Esophagus squamous epithelium (tissue), 5 donors: ENCODE data around the gene RNF215. TPM values are rescaled to one million over a fixed set of nuclear protein-coding genes. Genes with fewer than 3 reads are reported as not detected.

Experiments used
- DNase-seq: peaks from one replicate; lab custom pipeline; 2025; lab: John Stamatoyannopoulos, UW
- H3K27ac ChIP-seq, 4 donors: fragments of 200-600 bp; sonication (generic); one replicate each; pipeline ENCODE4 v1.5.1; 2016 to 2019; ENCODE audit warnings: mild to moderate bottlenecking in 1 of 4
- H3K27me3 ChIP-seq, 4 donors: fragments of 200-600 bp; sonication (generic); 1 replicate in 3 of 4; 2 replicates in 1 of 4; pipeline versions ENCODE4 v1.5.1 to v1.6.0; 2017 to 2021; ENCODE audit warnings: antibody characterized with exemption in 1 of 4
- H3K36me3 ChIP-seq, 3 donors: fragments of 200-600 bp; sonication (generic); one replicate each; pipeline ENCODE4 v1.5.1; 2016 to 2019
- H3K4me1 ChIP-seq, 3 donors: fragments of 200-600 bp; sonication (generic); one replicate each; pipeline ENCODE4 v1.5.1; 2017 to 2019
- H3K4me3 ChIP-seq, 4 donors: fragments of 200-600 bp; sonication (generic); 1 replicate in 3 of 4; 2 replicates in 1 of 4; pipeline ENCODE4 v1.5.1; 2016 to 2019; ENCODE audit warnings: mild to moderate bottlenecking in 2 of 4, moderate library complexity in 1 of 4
- H3K9me3 ChIP-seq, 3 donors: fragments of 200-600 bp; sonication (generic); one replicate each; pipeline ENCODE4 v1.5.1; 2016 to 2019
- POLR2A ChIP-seq, 4 donors: fragments of 450-650 bp; IDR thresholded peaks; one replicate each; pipeline ENCODE4 v1.6.1; 2017; ENCODE audit warnings: antibody characterized with exemption in 4 of 4, mild to moderate bottlenecking in 4 of 4, moderate library complexity in 3 of 4
- WGBS, 2 donors: methylation state at CpG; one replicate each; pipeline ENCODE4 v1.1.5; 2018; 5-methylcytosine and 5-hydroxymethylcytosine counted together
- intact Hi-C: fragments of 100-400 bp; cut with DNase I; formaldehyde crosslinking; loops from one replicate; pipeline ENCODE4 v1.15.0; 2022
- total RNA-seq, 4 donors: library from RNA; depleted of rRNA; stranded (reverse); fragments of >200 nt; gene quantifications; one replicate each; pipeline ENCODE4 v1.1.0, GENCODE V29; 2016
- TF ChIP-seq, protein P1 (sequence below), 6 experiments: fragments of 450-650 bp in 4 of 6; fragments of 200-600 bp in 2 of 6; sonication (generic) in 2 of 6; IDR thresholded peaks; one replicate each; pipeline ENCODE4 v1.5.1; 2016 to 2019; ENCODE audit warnings: antibody characterized with exemption in 6 of 6, mild to moderate bottlenecking in 4 of 6, moderate library complexity in 4 of 6
- donor health status: DM: yes; HTN: yes; CAD: no.

Gene RNF215
- total RNA-seq, 4 donors from 2014 or later, result 2.3 to 8.4 (median 3.9) TPM

DNA sequence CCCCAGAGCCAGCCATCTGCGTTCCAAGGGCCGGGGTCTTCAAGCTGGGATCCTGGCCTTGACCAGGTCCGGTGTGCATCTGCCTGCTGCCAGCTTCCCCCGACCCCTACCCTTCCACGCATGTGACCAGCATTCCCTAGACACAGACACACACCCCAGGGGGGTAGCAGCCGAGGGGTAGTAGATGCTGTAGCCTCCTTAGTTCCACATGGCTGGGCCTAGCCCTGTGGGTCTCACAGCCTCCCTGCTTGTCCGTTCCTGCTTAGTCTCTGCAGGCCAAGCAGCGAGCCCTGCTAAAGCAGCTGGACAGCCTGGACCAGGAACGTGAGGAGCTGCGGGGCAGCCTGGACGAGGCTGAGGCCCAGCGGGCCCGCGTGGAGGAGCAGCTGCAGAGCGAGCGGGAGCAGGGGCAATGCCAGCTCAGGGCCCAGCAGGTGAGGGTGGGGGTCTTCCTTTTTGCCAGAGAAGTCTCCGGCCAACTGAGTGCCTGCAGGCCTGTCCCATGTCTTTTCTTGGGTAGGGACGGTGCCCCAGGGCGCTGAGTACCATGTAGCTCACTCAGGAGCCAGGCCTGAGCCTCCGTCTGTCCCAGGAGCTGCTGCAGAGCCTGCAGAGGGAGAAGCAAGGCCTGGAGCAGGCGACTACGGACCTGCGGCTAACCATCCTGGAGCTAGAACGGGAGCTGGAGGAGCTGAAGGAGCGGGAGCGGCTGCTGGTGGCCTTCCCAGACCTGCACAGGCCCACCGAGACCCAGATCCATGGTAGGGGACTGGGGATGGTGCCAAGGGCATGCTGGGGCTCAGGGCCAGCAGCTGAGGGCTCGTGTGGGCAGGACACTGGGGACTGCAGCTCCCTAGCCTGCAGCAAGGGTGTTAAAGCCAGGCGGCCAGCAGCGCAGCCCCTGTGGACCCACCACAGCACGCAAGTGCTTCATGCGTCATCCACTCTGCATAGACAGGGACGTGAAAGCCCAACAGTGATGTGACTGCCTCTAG lies 13.6 kb downstream of the RNF215 start:
- H3K27me3 ChIP-seq, result no peaks in the 10 kb centered on the region
- H3K4me3 ChIP-seq, result no peak overlapping the region
- intact Hi-C loops, result no loop called here
- TF ChIP-seq POLR2A (IDR thresholded peaks at IDR 0.05), result no peak
- TF ChIP-seq, protein P1, sequence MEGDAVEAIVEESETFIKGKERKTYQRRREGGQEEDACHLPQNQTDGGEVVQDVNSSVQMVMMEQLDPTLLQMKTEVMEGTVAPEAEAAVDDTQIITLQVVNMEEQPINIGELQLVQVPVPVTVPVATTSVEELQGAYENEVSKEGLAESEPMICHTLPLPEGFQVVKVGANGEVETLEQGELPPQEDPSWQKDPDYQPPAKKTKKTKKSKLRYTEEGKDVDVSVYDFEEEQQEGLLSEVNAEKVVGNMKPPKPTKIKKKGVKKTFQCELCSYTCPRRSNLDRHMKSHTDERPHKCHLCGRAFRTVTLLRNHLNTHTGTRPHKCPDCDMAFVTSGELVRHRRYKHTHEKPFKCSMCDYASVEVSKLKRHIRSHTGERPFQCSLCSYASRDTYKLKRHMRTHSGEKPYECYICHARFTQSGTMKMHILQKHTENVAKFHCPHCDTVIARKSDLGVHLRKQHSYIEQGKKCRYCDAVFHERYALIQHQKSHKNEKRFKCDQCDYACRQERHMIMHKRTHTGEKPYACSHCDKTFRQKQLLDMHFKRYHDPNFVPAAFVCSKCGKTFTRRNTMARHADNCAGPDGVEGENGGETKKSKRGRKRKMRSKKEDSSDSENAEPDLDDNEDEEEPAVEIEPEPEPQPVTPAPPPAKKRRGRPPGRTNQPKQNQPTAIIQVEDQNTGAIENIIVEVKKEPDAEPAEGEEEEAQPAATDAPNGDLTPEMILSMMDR (IDR thresholded peaks at IDR 0.05), result no peak
- no peaks in the 10 kb centered on the region for H3K4me1 ChIP-seq
- peaks cover 0 to 14% (median 0%) of the 10 kb centered on the region in 3 donors for H3K36me3 ChIP-seq
- 60 to 86% methylated on average over 2 to 12 of the region's 33 CpGs for WGBS, 2 donors
- H3K9me3 ChIP-seq, result no peaks in the 10 kb centered on the region
- no peak overlapping the region for H3K27ac ChIP-seq
- no peak for DNase-seq

DNA sequence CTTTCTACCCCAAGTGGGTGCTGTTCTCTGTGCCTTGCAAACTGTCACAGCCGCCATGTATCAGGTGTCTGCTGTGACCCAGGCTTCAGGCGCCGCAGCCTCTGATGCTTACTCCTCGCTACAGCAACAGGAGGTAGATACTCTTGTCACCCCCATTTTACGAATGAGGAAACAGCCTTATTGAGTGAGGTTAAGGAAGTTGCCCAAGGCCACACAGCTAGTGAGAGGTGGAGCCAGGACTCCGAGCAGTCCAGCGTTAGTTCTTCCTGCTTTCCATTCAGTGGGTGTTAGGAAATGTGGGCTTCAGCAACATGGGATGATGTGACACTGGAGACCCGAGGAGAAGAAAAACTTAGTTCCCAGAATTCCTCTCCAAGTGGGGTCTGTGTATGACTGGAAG lies 14.3 kb downstream of the RNF215 start:
- DNase-seq, result no peak
- intact Hi-C loops, result no loop called here
- peaks cover 0 to 13% (median 0%) of the 10 kb centered on the region in 3 donors for H3K36me3 ChIP-seq
- no peaks in the 10 kb centered on the region for H3K4me1 ChIP-seq
- no peak overlapping the region for H3K4me3 ChIP-seq
- no peak overlapping the region for H3K27ac ChIP-seq
- 43 to 78% methylated on average over 2 to 5 of the region's 8 CpGs for WGBS, 2 donors
- no peak for TF ChIP-seq POLR2A (IDR thresholded peaks at IDR 0.05)
- TF ChIP-seq, protein P1 (IDR thresholded peaks at IDR 0.05), result no peak
- no peaks in the 10 kb centered on the region for H3K27me3 ChIP-seq
- H3K9me3 ChIP-seq, result no peaks in the 10 kb centered on the region

DNA sequence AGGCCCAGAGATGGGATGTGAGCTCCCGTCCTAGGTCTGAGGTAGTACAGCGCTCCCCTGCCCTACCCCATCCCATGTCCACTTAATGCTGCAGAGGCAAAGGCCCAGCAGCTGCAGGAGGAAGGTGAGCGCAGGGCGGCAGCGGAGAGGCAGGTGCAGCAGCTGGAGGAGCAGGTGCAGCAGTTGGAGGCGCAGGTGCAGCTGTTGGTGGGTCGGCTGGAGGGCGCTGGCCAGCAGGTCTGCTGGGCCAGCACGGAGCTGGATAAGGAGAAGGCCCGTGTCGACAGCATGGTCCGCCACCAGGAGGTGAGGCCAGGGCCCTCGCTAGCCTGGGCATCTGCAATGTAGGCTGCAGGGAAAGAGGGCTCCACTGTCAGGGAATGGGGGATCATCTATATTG lies 15.2 kb downstream of the RNF215 start:
- no peak for DNase-seq
- TF ChIP-seq POLR2A (IDR thresholded peaks at IDR 0.05), result no peak
- Histone ChIP-seq H3K4me3 (no peak overlapping the region), H3K27me3 (no peaks in the 10 kb centered on the region), H3K4me1 (no peaks in the 10 kb centered on the region), H3K9me3 (no peaks in the 10 kb centered on the region), H3K27ac (no peak overlapping the region), H3K36me3 (peaks cover 0 to 4% (median 0%) of the 10 kb centered on the region in 3 donors)
- intact Hi-C loops, result no loop called here
- WGBS, 2 donors, result 62 to 73% methylated on average over 4 to 8 of the region's 13 CpGs

DNA sequence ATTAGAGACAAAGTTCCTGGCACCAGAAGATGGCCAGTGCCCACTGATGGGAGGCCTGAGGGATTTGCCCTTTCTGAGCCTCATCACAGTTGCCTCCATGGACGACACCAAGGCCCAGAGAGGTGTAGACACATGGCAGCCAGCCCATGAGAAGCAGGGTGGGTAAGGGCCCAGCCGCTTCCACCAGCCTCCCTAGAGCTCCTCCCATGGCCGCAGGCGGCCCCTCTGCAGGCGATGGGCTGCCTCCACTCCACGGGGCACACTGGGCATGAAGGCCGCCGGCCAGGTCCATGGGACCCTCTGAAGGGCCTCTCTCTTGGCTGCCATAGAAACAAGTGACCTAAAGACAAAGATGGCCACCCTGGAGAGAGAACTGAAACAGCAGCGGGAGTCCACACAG lies 15.9 kb downstream of the RNF215 start:
- Histone ChIP-seq H3K4me1 (no peaks in the 10 kb centered on the region), H3K36me3 (peaks cover 0 to 2% (median 0%) of the 10 kb centered on the region in 3 donors), H3K27me3 (no peaks in the 10 kb centered on the region), H3K4me3 (no peak overlapping the region), H3K9me3 (no peaks in the 10 kb centered on the region), H3K27ac (no peak overlapping the region)
- intact Hi-C loops, result no loop called here
- 100% methylated on average over 1 of the region's 9 CpGs; no CpG with 5 or more reads in 1 of the 2 donors for WGBS, 2 donors
- no peak for DNase-seq
- TF ChIP-seq POLR2A (IDR thresholded peaks at IDR 0.05), result no peak
- TF ChIP-seq, protein P1 (IDR thresholded peaks at IDR 0.05), result no peak

DNA sequence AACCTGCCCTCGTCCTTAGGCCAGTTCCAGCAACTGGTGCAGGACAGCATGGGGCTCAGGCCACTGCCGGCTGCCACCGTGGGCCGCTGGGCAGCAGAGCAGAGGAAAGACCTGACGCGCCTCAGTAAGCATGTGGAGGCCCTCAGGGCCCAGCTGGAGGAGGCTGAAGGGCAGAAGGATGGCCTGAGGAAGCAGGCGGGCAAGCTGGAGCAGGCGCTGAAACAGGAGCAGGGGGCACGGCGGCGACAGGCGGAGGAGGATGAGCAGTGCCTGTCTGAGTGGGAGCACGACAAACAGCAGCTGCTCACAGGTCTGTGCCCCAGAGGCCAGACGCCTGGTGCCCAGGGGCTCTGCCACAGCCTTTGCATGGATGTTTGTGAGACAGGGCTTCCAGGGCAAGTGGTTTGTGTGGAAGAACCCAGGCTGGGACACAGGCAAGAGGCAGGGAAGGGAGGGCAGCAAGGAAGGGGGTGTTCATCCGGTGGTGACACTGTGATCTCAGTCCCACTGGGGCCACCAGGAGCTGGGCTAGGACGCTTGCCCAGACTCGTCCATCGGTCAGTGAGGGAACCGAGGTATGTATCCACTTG lies 16.5 kb downstream of the RNF215 start:
- H3K9me3 ChIP-seq, result no peaks in the 10 kb centered on the region
- no peaks in the 10 kb centered on the region for H3K4me1 ChIP-seq
- H3K4me3 ChIP-seq, result no peak overlapping the region
- no peaks in the 10 kb centered on the region for H3K27me3 ChIP-seq
- DNase-seq, result no peak
- WGBS, 2 donors, result 75 to 86% methylated on average over 10 of the region's 19 CpGs
- H3K36me3 ChIP-seq, result peaks cover 0 to 8% (median 0%) of the 10 kb centered on the region in 3 donors
- TF ChIP-seq, protein P1 (IDR thresholded peaks at IDR 0.05), result no peak
- TF ChIP-seq POLR2A (IDR thresholded peaks at IDR 0.05), result no peak
- intact Hi-C loops, result no loop called here
- H3K27ac ChIP-seq, result no peak overlapping the region
